Jurkat, Clone E6-1 (cell line): ENCODE results near the gene MPZL1.
"Not testable (repeated sequence)": the region's sequence is repeated elsewhere in the genome, so short reads cannot be mapped to it uniquely, and the experiment has no call there.

Source experiments
- DNase-seq: peaks from one replicate; pipeline ENCODE4 v3.0.0-alpha.2; 2011; ENCODE audit warnings: low read depth, low spot score
- H3K4me3 ChIP-seq: 2 replicates; pipeline ENCODE4 v1.5.1; 2011; ENCODE audit warnings: mild to moderate bottlenecking, low read length, control low read depth, moderate library complexity

The MPZL1 gene

GRCh38 chr1:167795810-167796740, 74.3 kb downstream of the MPZL1 start:
- no peak overlapping the region for H3K4me3 ChIP-seq
- DNase-seq, result no peak

DNA sequence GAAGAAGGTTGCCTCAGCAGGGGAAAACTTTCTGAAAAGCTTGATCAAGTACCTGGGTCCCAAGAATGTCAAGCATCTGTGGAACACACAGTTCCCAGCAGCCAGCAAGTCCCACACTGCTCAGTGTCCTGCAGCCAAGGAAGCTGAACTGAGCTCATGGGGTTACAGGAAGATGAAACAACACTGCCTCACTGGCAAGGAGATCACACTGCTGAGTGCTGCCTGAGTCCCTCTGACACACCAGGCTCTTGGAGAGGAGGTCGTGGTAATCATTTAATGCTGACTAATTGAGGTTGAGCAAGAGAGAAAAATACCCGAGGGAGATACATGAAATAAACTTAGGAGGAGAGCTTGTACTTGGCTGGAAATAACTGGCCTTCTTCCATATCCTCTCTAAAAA, 75.2 kb downstream of the MPZL1 start:
- no peak for DNase-seq
- H3K4me3 ChIP-seq, result no peak overlapping the region

- DNase-seq, result no peak
- no peak overlapping the region for H3K4me3 ChIP-seq
Observed at GRCh38 chr1:167798952-167799351, 77.2 kb downstream of the MPZL1 start.

- no peak for DNase-seq
- no peak overlapping the region for H3K4me3 ChIP-seq
Observed at GRCh38 chr1:167799747-167800146, 78.0 kb downstream of the MPZL1 start.

- H3K4me3 ChIP-seq, result no peak overlapping the region
- DNase-seq, result no peak
Observed at GRCh38 chr1:167800251-167800650, 78.5 kb downstream of the MPZL1 start.

DNA sequence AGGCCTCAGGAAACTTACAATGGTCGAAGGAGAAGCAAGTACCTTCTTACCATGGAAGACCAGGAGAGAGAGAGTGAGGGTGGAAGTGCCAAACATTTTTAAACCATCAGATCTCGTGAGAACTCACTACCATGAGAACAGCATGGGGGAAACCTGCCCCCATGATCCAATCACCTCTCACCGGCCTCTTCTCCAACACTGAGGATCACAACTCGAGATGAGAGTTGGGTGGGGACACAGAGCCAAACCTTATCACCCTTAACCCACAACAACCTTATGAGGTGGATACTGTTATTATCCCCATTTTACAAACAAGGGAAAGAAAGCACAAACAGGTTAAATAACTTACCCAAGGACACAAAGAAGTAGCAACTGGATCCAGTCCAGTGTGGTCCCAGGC, 80.5 kb downstream of the MPZL1 start:
- no peak overlapping the region for H3K4me3 ChIP-seq
- no peak for DNase-seq

DNA sequence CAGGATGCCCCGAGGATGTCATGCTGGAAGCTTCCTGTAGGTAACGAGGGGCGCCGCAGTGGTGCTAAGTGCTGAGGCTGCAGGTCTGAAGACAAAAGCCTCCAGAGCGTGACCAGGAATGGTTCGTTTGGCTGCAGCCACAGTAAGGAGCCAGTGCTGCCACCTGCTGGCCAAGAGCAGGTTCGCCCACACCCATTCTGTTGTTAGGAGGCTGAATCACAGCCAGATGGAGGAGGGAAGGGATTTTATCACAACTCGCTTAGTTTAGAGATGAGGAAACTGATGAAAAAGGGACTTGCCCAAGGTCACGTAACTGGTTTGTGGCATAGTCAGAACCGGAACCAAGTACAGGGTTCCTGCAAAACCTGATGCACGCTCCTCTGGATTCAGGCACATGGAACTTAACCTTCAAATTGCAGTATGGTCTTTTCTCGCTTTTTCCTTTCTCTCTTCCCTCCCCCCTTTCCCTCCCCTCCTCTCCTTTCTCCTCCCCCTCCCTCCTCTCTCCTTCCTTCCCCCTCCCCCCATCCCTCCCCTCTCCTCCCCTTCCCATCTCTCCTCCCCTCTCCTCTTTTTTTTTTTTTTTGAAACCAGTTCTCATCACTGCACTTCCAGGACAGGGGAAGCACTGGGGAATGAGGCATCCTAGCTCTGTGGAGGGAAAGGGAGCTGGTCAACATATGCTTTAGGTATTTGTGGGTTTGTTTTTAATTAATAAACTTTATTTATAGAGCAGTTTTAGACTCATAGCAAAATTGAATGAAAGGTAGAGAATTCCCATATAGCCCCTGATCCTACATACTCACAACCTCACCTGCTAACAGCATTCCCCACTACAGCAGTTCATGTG, 81.8 kb downstream of the MPZL1 start:
- peak; percentile 95 for DNase-seq
- H3K4me3 ChIP-seq, result no peak overlapping the region

DNA sequence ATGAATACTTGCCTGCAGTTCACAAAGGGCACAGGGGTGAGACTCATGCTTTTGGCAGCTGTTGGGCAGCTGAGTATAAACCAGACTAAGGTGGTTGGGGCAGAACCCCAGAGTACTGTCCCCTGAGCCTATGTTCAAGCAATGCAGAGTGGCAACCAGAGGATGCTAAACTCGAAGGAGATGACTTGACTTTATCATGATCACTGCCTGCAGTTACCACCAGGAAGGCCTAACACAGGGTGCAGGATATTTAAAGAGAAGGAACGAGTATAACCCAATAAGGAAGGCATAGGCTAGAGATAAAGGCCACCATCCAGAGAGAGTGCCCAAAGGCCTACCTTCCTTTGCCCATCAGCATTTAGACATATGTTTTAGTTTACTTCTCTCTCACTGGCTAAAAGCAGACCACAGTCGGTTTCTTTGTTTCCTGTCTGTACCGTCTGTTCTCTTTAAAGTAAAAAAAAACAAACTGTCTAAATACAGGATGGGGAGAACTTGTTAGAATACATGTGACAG, 83.3 kb downstream of the MPZL1 start:
- H3K4me3 ChIP-seq, result peak overlapping the region; percentile 5
- DNase-seq, result peak; percentile 88

GRCh38 chr1:167806235-167806634, 84.5 kb downstream of the MPZL1 start:
- H3K4me3 ChIP-seq, DNase-seq: not testable (repeated sequence)

DNA sequence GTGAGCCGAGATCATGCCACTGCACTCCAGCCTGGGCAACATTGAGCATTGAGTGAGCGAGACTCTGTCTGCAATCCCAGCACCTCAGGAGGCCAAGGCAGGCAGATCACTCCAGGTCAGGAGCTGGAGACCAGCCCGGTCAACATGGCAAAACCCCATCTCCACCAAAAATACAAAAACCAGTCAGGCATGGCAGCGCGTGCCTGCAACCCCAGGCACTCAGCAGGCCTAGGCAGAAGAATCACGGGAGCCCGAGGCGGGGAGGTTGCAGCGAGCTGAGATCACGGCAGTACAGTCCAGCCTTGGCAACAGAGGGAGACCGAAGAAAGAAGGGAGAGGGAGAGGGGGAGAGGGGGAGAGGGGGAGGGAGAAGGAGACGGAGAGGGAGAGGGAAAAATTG, 84.9 kb downstream of the MPZL1 start:
- not testable (repeated sequence) for DNase-seq, H3K4me3 ChIP-seq

DNA sequence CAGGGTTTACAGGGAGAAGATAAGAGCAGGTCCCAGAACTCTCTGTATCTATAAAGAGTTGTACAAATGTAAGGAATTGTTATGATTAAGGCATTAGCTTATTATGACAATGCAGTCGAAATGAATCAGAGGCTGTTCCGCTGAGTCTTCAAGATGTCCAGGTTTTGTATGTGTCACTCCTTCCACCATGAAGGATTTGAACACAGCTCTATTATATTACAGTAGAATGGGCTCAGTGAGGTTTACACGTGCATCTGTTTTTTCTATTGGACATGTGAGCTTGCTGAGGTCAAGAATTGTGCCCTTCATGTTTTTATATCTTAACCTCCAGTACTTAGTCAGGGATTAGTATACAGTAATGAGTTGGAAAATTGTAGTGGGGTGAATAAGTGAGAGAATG, 86.3 kb downstream of the MPZL1 start:
- no peak for DNase-seq
- no peak overlapping the region for H3K4me3 ChIP-seq

DNA sequence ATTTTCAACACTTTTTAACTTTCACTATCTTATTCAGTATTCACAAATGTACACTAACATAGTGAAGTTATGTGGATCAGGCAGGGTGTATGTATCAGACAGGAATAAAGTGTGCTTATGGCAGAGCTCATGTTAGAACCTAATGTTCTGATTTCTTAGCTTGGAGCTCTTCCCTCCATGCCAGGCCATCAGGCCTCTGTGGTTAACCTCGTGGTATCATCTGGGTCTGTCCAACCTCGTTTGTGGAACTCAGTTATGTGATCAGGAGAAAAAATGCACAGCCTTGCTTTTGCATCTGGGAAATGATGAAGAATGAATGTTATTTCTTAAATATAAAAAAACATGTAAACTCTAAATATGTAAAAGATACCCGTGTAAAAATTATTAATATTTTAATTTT, 86.9 kb downstream of the MPZL1 start:
- DNase-seq, result no peak
- no peak overlapping the region for H3K4me3 ChIP-seq

DNA sequence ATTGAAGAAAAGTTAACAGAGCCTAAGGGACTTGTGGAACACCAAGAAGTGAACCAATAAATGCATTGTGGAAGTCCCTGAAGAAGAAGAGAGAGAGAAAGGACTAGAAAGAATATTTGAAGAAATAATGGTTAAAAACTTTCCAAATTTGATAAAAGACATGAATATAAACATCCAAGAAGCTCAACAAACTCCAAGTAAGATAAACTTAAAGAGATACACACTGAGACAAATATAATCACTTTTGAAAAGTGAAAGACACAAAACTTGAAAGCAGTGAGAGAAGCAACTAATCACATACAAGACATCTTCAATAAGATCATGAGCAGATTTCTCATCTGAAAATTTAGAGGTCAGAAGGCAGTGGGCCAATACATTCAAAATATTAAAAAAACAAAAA, 91.2 kb downstream of the MPZL1 start:
- DNase-seq, result no peak
- H3K4me3 ChIP-seq, result no peak overlapping the region

GRCh38 chr1:167815650-167816049, 93.9 kb downstream of the MPZL1 start:
- no peak for DNase-seq
- H3K4me3 ChIP-seq, result no peak overlapping the region

DNA sequence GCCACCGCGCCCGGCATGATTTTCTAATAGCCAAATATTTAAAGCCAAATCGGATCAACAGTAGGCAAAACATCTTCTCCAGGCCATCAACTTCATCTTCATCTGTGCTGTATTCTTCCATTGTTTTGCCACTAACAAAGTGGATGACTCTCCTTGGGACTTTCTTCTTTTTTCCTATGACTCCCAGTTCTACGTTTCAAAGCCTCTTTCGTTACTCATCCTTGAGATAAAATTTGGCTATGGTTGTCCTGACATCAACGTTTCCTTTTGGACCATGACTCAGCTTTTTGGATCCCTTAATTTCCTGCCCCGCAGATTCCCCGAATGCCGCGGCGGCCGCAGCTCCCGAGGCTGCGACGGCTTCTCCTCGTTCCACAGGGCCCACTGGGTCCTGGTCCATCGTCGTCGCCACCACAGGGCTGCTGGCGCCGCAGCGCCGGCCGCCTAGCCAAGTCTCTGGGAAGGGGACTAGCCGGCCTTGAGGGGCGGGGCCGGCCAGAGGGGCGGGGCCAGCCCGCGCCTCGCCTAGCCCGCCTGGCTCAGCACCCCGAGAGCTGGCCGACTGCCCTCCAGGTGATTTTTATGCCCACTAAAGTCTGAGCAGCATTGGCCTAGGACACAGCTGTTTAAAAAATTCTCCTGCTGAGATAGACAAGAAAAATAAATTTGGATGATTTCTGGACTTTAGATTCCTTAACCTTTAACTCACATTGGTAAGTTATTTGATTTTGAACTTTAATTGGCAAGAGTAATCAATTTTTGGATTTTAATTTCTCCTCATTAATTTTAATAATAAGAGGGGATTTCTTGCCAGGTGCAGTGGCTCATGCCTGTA, 98.3 kb downstream of the MPZL1 start:
- no peak overlapping the region for H3K4me3 ChIP-seq
- no peak for DNase-seq

DNA sequence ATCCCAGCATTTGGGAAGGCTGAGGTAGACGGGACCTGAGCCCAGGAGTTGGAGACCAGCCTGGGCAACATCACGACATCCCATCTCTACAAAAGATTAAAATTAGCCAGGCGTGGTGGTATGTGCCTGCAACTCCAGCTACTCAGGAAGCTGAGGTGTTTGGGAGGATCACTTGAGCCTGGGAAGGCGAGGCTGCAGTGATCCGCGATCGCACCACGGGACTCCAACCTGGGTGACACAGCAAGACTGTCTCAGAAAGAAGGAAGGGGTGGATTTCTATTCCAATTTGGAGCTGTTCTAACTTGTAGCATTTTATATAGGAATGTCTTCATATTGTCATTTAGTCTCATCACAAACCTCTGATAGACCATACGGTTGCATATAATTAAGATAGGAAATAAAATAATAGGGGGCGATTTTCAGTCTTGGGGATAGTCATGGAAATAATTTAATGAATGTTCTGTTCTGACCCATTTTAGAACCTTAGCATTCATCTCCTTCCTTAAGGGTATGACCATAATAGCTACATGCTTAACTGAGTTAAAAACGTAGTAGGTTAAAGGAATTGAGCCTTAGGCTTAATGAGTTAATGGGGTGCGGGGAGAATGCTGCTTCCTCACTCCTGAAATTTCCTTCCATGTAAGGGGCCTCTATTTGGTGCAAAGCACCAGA, 99.0 kb downstream of the MPZL1 start:
- no peak overlapping the region for H3K4me3 ChIP-seq
- no peak for DNase-seq

DNA sequence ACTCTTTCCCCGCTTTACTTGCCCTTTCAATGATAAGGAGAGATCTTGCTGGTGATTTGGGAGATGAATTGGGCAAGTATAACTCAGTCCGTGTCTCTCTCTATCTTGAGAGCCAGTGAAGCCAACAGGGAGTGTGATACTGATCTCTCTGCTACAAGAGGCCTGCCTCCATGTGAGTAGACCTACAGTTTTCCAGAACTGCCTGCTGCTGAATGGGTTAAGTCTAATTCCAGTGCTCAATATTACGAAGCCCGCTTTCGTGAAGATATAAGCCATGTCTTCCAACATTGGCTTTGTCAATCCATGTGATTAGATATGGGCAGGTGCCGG, 99.5 kb downstream of the MPZL1 start:
- no peak overlapping the region for H3K4me3 ChIP-seq
- no peak for DNase-seq

GRCh38 chr1:167821969-167822685, 100.3 kb downstream of the MPZL1 start:
- H3K4me3 ChIP-seq, result no peak overlapping the region
- no peak for DNase-seq
